GM23248 (cell line): Measurements from ENCODE around the gene AMPH.

Experiments used
- EZH2 ChIP-seq: fragments of 200-600 bp; sonication (generic); IDR thresholded peaks from 2 replicates; pipeline ENCODE4 v1.6.1; 2018; ENCODE audit warnings: antibody characterized with exemption, mild to moderate bottlenecking; ENCODE audit not compliant: insufficient read depth, poor library complexity, severe bottlenecking
- EZH2phosphoT487 ChIP-seq: fragments of 200-600 bp; sonication (generic); IDR thresholded peaks from 2 replicates; pipeline ENCODE4 v1.6.1; 2018; ENCODE audit warnings: antibody characterized with exemption, moderate library complexity, mild to moderate bottlenecking, low read depth; ENCODE audit not compliant: insufficient read depth

- no peak for TF ChIP-seq EZH2
- TF ChIP-seq EZH2phosphoT487 = no peak
Observed at GRCh38 chr7:38632411-38632810, 1.2 kb upstream of the AMPH start.
